HCT116 (cell line): ENCODE results near the gene DNM1L. TPM values are rescaled to one million over a fixed set of nuclear protein-coding genes. Genes with fewer than 3 reads are reported as not detected.

Source experiments
- ATAC-seq: fragments of 200-7000 bp; cut with Tn5 transposase; 2 replicates; pipeline ENCODE4 v1.9.1; 2020; ENCODE audit warnings: mild to moderate bottlenecking, moderate library complexity
- BruUV-seq: library from RNA; stranded (reverse); fragments of 400-500 nt; replicated peaks from 2 replicates; lab custom pipeline; 2021; lab: Mats Ljungman, UMichigan
- CTCF ChIA-PET: fragments of 300-600 bp; sonication (Branson Sonifier 250); formaldehyde crosslinking; loops from one replicate; lab custom pipeline; 2021; ENCODE audit warnings: antibody characterized with exemption; lab: Charles Lee
- POLR2A ChIA-PET: fragments of 300-600, 350-600 bp; sonication (Branson Sonifier 250); formaldehyde crosslinking; loops from one replicate; lab custom pipeline; 2021; ENCODE audit warnings: antibody characterized with exemption; lab: Charles Lee
- RAD21 ChIA-PET, 2 experiments: fragments of 300-600 bp; sonication (Branson Sonifier 250); formaldehyde crosslinking; loops; one replicate each; lab custom pipeline; 2023; ENCODE audit warnings: low total read pairs in 2 of 2; ENCODE audit not compliant: uncharacterized antibody in 2 of 2, unreplicated experiment in 2 of 2, low non-redundant PET in 1 of 2; lab: Charles Lee
- DNase-seq: peaks from one replicate; pipeline ENCODE4 v3.0.0-alpha.2; 2010; ENCODE audit warnings: low read depth, low spot score
- H2AFZ ChIP-seq: fragments of 200-600 bp; shearing (Covaris generic), sonication (generic); 2 replicates; pipeline ENCODE4 v1.6.1; 2017; ENCODE audit warnings: low read depth, mixed run types, mixed read lengths, antibody characterized with exemption, low read length; ENCODE audit not compliant: poor library complexity, severe bottlenecking
- H3K27ac ChIP-seq: 2 replicates; pipeline ENCODE4 v1.5.1; 2012; ENCODE audit warnings: low read depth, low read length
- H3K27me3 ChIP-seq: fragments of 200-600 bp; sonication (generic); 2 replicates; pipeline ENCODE4 v1.6.1; 2016; ENCODE audit warnings: mixed run types, low read length, mixed read lengths; ENCODE audit not compliant: insufficient read depth
- H3K36me3 ChIP-seq, 2 experiments: fragments of 200-500 bp in 1 of 2; fragments of 200-600 bp in 1 of 2; sonication (Bioruptor generic) in 1 of 2; sonication (generic) in 1 of 2; 2 replicates each; pipeline versions ENCODE4 v1.5.1 to v1.6.1; 2014 to 2016; ENCODE audit warnings: low read length in 2 of 2, inconsistent platforms in 1 of 2, mixed read lengths in 1 of 2, mixed run types in 1 of 2; ENCODE audit not compliant: insufficient read depth in 2 of 2, control insufficient read depth in 1 of 2
- H3K4me1 ChIP-seq, 2 experiments: fragments of 200-600 bp in 1 of 2; sonication (generic) in 1 of 2; 2 replicates each; pipeline versions ENCODE4 v1.5.1 to v1.6.1; 2012 to 2017; ENCODE audit warnings: low read length in 2 of 2, inconsistent platforms in 1 of 2, mild to moderate bottlenecking in 1 of 2, mixed read lengths in 1 of 2, mixed run types in 1 of 2, moderate library complexity in 1 of 2; ENCODE audit not compliant: insufficient read depth in 2 of 2, control insufficient read depth in 1 of 2
- H3K4me2 ChIP-seq: fragments of 200-600 bp; sonication (generic); 2 replicates; pipeline ENCODE4 v1.6.1; 2017; ENCODE audit warnings: mixed run types, low read length, mixed read lengths
- H3K4me3 ChIP-seq, 2 experiments: fragments of 200-600 bp in 1 of 2; sonication (generic) in 1 of 2; replicated peaks in 1 of 2; 2 replicates each; pipeline ENCODE4 v1.5.1; 2011 to 2016; ENCODE audit warnings: low read length in 2 of 2, control low read depth in 1 of 2, low read depth in 1 of 2, mild to moderate bottlenecking in 1 of 2, mixed read lengths in 1 of 2, mixed run types in 1 of 2
- H3K79me2 ChIP-seq: fragments of 200-600 bp; sonication (generic); 2 replicates; pipeline ENCODE4 v1.6.1; 2017; ENCODE audit warnings: mild to moderate bottlenecking, mixed run types, low read length, moderate library complexity, mixed read lengths; ENCODE audit not compliant: insufficient read depth
- H3K9ac ChIP-seq: fragments of 200-600 bp; sonication (generic); 2 replicates; pipeline ENCODE4 v1.6.1; 2016; ENCODE audit warnings: low read length, mixed read lengths
- H3K9me2 ChIP-seq: fragments of 200-600 bp; sonication (generic), shearing (Covaris generic); 2 replicates; pipeline ENCODE4 v1.6.1; 2017; ENCODE audit warnings: mixed run types, mild to moderate bottlenecking, moderate library complexity; ENCODE audit not compliant: insufficient read depth
- H3K9me3 ChIP-seq, 2 experiments: fragments of 200-500 bp in 1 of 2; fragments of 200-600 bp in 1 of 2; sonication (Bioruptor generic) in 1 of 2; sonication (generic) in 1 of 2; 2 replicates each; pipeline ENCODE4 v1.6.1; 2014 to 2017; ENCODE audit warnings: low read length in 2 of 2, mixed read lengths in 2 of 2, inconsistent platforms in 1 of 2, low read depth in 1 of 2, mild to moderate bottlenecking in 1 of 2, mixed run types in 1 of 2, moderate library complexity in 1 of 2; ENCODE audit not compliant: control insufficient read depth in 1 of 2, insufficient read depth in 1 of 2
- H4K20me1 ChIP-seq: fragments of 200-600 bp; sonication (generic), shearing (Covaris generic); 2 replicates; pipeline ENCODE4 v1.6.1; 2017; ENCODE audit warnings: mixed run types, mild to moderate bottlenecking, moderate library complexity; ENCODE audit not compliant: insufficient read depth
- EGR1 ChIP-seq: IDR thresholded peaks from 2 replicates; pipeline ENCODE4 v1.6.1; 2012; ENCODE audit warnings: low read depth
- EZH2 ChIP-seq: fragments of 200-600 bp; sonication (generic); IDR thresholded peaks from 2 replicates; pipeline ENCODE4 v1.6.1; 2017; ENCODE audit warnings: antibody characterized with exemption, mixed run types
- FOSL1 ChIP-seq: IDR thresholded peaks from 2 replicates; pipeline ENCODE4 v1.6.1; 2012; ENCODE audit warnings: low read depth
- JUND ChIP-seq: IDR thresholded peaks from 2 replicates; pipeline ENCODE4 v1.6.1; 2012
- POLR2A ChIP-seq: IDR thresholded peaks from 2 replicates; pipeline ENCODE4 v1.7.0; 2011; ENCODE audit warnings: borderline replicate concordance; ENCODE audit not compliant: insufficient read depth, insufficient read length; ENCODE audit errors: extremely low read depth
- POLR2AphosphoS5 ChIP-seq: IDR thresholded peaks from 2 replicates; pipeline ENCODE4 v1.6.1; 2011; ENCODE audit warnings: mild to moderate bottlenecking, low read depth, low read length, moderate library complexity
- SIN3A ChIP-seq: IDR thresholded peaks from 2 replicates; pipeline ENCODE4 v1.6.1; 2012; ENCODE audit warnings: low read depth
- SRF ChIP-seq: IDR thresholded peaks from 2 replicates; pipeline ENCODE4 v1.6.1; 2012; ENCODE audit warnings: low read depth
- TCF7L2 ChIP-seq: IDR thresholded peaks from 2 replicates; pipeline ENCODE4 v1.7.0; 2011; ENCODE audit warnings: borderline replicate concordance, inconsistent platforms; ENCODE audit not compliant: insufficient read depth, insufficient read length; ENCODE audit errors: extremely low read depth
- intact Hi-C: fragments of 100-400 bp; cut with micrococcal nuclease; formaldehyde crosslinking; loops from 2 replicates; pipeline ENCODE4 v1.10.0; 2022
- total RNA-seq: library from RNA; stranded (reverse); gene quantifications from one replicate; pipeline ENCODE4 v1.2.1, GENCODE V29; 2021; ENCODE audit not compliant: unreplicated experiment
- TF ChIP-seq, protein P1 (sequence below): IDR thresholded peaks from 2 replicates; pipeline ENCODE4 v1.6.1; 2012
- TF ChIP-seq, protein P2 (sequence below): IDR thresholded peaks from 2 replicates; pipeline ENCODE4 v1.6.1; 2012; ENCODE audit warnings: low read depth
- TF ChIP-seq, protein P3 (sequence below): IDR thresholded peaks from 2 replicates; pipeline ENCODE4 v1.6.1; 2012
- TF ChIP-seq, protein P4 (sequence below): IDR thresholded peaks from 2 replicates; pipeline ENCODE4 v1.6.1; 2011; ENCODE audit warnings: mild to moderate bottlenecking, low read length, moderate library complexity; ENCODE audit not compliant: insufficient replicate concordance; ENCODE audit errors: extremely low read depth

Gene DNM1L
- total RNA-seq, 1 experiment from 2014 or later: 69.7 TPM

DNA sequence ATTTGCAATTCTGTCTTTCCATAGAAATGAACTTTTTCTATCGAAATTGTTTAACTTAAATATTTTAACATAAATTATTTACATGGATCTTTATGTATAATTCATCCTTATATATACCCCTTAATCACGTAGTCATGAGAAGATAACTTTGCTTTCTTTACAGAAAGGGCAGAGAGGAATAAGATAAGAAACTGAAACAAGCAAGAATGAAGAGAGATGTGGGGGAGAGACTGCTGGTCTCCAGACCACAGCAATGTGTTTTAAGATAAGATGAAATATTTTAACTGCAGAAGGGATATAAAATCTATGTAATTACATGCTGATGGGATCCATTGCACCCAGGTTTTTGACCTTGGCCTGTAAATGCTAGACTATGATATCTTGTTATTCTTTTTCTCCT is 34.7 kb upstream of the DNM1L start:
- Histone ChIP-seq H4K20me1 (no peaks in the 10 kb centered on the region), H3K36me3 (no peaks in the 10 kb centered on the region)
- RAD21 ChIA-PET: no interaction called here

More for the DNA sequence above, 34.7 kb upstream of the DNM1L start:
- no peaks in the 10 kb centered on the region for H3K79me2 ChIP-seq
- intact Hi-C loops: no loop called here
- ATAC-seq (no peak), DNase-seq (no peak)
- H3K27me3 ChIP-seq: no peaks in the 10 kb centered on the region
- H2AFZ ChIP-seq: no peak overlapping the region
- no peak overlapping the region for H3K9ac ChIP-seq
- no peak overlapping the region for H3K4me2 ChIP-seq
- no peaks in the 10 kb centered on the region for H3K9me3 ChIP-seq
- no peak overlapping the region for H3K27ac ChIP-seq
- no peaks in the 10 kb centered on the region for H3K4me1 ChIP-seq
- H3K9me2 ChIP-seq: no peaks in the 10 kb centered on the region
- CTCF ChIA-PET: no interaction called here
- POLR2A ChIA-PET: no interaction called here
- BruUV-seq: no TSS peak
- TF ChIP-seq EGR1 (no peak), FOSL1 (no peak), SIN3A (no peak), TCF7L2 (no peak), JUND (no peak), POLR2A (no peak), POLR2AphosphoS5 (no peak), EZH2 (no peak), SRF (no peak)
- TF ChIP-seq, protein P1, sequence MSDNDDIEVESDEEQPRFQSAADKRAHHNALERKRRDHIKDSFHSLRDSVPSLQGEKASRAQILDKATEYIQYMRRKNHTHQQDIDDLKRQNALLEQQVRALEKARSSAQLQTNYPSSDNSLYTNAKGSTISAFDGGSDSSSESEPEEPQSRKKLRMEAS: no peak
- TF ChIP-seq, protein P2, sequence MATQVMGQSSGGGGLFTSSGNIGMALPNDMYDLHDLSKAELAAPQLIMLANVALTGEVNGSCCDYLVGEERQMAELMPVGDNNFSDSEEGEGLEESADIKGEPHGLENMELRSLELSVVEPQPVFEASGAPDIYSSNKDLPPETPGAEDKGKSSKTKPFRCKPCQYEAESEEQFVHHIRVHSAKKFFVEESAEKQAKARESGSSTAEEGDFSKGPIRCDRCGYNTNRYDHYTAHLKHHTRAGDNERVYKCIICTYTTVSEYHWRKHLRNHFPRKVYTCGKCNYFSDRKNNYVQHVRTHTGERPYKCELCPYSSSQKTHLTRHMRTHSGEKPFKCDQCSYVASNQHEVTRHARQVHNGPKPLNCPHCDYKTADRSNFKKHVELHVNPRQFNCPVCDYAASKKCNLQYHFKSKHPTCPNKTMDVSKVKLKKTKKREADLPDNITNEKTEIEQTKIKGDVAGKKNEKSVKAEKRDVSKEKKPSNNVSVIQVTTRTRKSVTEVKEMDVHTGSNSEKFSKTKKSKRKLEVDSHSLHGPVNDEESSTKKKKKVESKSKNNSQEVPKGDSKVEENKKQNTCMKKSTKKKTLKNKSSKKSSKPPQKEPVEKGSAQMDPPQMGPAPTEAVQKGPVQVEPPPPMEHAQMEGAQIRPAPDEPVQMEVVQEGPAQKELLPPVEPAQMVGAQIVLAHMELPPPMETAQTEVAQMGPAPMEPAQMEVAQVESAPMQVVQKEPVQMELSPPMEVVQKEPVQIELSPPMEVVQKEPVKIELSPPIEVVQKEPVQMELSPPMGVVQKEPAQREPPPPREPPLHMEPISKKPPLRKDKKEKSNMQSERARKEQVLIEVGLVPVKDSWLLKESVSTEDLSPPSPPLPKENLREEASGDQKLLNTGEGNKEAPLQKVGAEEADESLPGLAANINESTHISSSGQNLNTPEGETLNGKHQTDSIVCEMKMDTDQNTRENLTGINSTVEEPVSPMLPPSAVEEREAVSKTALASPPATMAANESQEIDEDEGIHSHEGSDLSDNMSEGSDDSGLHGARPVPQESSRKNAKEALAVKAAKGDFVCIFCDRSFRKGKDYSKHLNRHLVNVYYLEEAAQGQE: no peak
- TF ChIP-seq, protein P3, sequence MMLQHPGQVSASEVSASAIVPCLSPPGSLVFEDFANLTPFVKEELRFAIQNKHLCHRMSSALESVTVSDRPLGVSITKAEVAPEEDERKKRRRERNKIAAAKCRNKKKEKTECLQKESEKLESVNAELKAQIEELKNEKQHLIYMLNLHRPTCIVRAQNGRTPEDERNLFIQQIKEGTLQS: no peak
- TF ChIP-seq, protein P4, sequence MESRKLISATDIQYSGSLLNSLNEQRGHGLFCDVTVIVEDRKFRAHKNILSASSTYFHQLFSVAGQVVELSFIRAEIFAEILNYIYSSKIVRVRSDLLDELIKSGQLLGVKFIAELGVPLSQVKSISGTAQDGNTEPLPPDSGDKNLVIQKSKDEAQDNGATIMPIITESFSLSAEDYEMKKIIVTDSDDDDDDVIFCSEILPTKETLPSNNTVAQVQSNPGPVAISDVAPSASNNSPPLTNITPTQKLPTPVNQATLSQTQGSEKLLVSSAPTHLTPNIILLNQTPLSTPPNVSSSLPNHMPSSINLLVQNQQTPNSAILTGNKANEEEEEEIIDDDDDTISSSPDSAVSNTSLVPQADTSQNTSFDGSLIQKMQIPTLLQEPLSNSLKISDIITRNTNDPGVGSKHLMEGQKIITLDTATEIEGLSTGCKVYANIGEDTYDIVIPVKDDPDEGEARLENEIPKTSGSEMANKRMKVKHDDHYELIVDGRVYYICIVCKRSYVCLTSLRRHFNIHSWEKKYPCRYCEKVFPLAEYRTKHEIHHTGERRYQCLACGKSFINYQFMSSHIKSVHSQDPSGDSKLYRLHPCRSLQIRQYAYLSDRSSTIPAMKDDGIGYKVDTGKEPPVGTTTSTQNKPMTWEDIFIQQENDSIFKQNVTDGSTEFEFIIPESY: no peak
- TF ChIP-seq, all 23 proteins: peak for 0
- H3K4me3 ChIP-seq: no peak overlapping the region
